GM19328 (cell line): ENCODE results near the gene UMODL1.

Experiments
- ATAC-seq: cut with Tn5 transposase; IDR thresholded peaks from one replicate; pipeline ENCODE4 v1.9.1; 2021; ENCODE audit warnings: mild to moderate bottlenecking, moderate library complexity; ENCODE audit not compliant: unreplicated experiment

The UMODL1 gene

GRCh38 chr21:42125571-42126544, 54.7 kb downstream of the UMODL1 start:
- no peak for ATAC-seq

- no peak for ATAC-seq
These were observed 56.3 kb downstream of the UMODL1 start for GRCh38 chr21:42127164-42128150.

GRCh38 chr21:42129300-42130266, 58.5 kb downstream of the UMODL1 start:
- ATAC-seq: no peak

GRCh38 chr21:42130441-42130840, 59.3 kb downstream of the UMODL1 start:
- no peak for ATAC-seq

GRCh38 chr21:42132183-42132582, 61.1 kb downstream of the UMODL1 start:
- no peak for ATAC-seq

GRCh38 chr21:42133131-42133530, 62.0 kb downstream of the UMODL1 start:
- ATAC-seq: no peak

- ATAC-seq: no peak
These were observed 64.4 kb downstream of the UMODL1 start for GRCh38 chr21:42135386-42136052.

GRCh38 chr21:42137191-42137904, 66.2 kb downstream of the UMODL1 start:
- no peak for ATAC-seq

- ATAC-seq: no peak
These were observed 69.2 kb downstream of the UMODL1 start for GRCh38 chr21:42140196-42140934.

- ATAC-seq: no peak
These were observed 70.5 kb downstream of the UMODL1 start for GRCh38 chr21:42141643-42142042.

GRCh38 chr21:42142141-42142540, 71.0 kb downstream of the UMODL1 start:
- ATAC-seq: no peak

- ATAC-seq: no peak
These were observed 71.5 kb downstream of the UMODL1 start for GRCh38 chr21:42142627-42143026.

- no peak for ATAC-seq
These were observed 72.0 kb downstream of the UMODL1 start for GRCh38 chr21:42143111-42143510.

- ATAC-seq: no peak
These were observed 73.1 kb downstream of the UMODL1 start for GRCh38 chr21:42144221-42144620.

GRCh38 chr21:42144679-42145568, 73.8 kb downstream of the UMODL1 start:
- ATAC-seq: no peak

- no peak for ATAC-seq
These were observed 74.6 kb downstream of the UMODL1 start for GRCh38 chr21:42145569-42146272.
